Measurements from ENCODE around the gene CACNB1. TPM values are rescaled to one million over a fixed set of nuclear protein-coding genes. Genes with fewer than 3 reads are reported as not detected.

CACNB1 gene
- total RNA-seq, 1 experiment from 2014 or later = 44.1 TPM

- DNase-seq = peak; percentile 84
- TF ChIP-seq CTCF (IDR thresholded peaks at IDR 0.05; ENCODE audit: unreplicated experiment) = no peak
- H3K4me3 Mint-ChIP-seq (ENCODE audit: low read depth, unreplicated experiment) = peak overlapping the region; percentile 10
These were observed 31.9 kb upstream of the CACNB1 start for GRCh38 chr17:39229274-39229913.

GRCh38 chr17:39227364-39227919 lies 30.0 kb upstream of the CACNB1 start:
- intact Hi-C loops (cut with micrococcal nuclease; ENCODE audit: unreplicated experiment) = no loop called here
- H3K36me3 Mint-ChIP-seq (ENCODE audit: insufficient read depth, unreplicated experiment) = peaks cover 15% of the 10 kb centered on the region

More at GRCh38 chr17:39229274-39229913, 31.9 kb upstream of the CACNB1 start:
- H3K9me3 Mint-ChIP-seq (ENCODE audit: low read depth, unreplicated experiment) = no peaks in the 10 kb centered on the region
- no TSS peak for BruUV-seq (replicated peaks)
- peaks cover 9% of the 10 kb centered on the region for H3K36me3 Mint-ChIP-seq (ENCODE audit: insufficient read depth, unreplicated experiment)
- CTCF ChIA-PET = interaction anchor here (1.3 to 5.2 kb wide), 4 partner anchors 14 to 65 kb away, joined by 4 to 91 read pairs (median 34); no protein-coding TSS in a partner anchor
- intact Hi-C loops (cut with micrococcal nuclease; ENCODE audit: unreplicated experiment) = no loop called here
- peak overlapping the region; percentile 19 for H3K27ac Mint-ChIP-seq (ENCODE audit: unreplicated experiment)
- peaks cover 26% of the 10 kb centered on the region for H3K4me1 Mint-ChIP-seq (ENCODE audit: low read depth, unreplicated experiment)
- H3K27me3 Mint-ChIP-seq (ENCODE audit: unreplicated experiment) = peaks cover 79% of the 10 kb centered on the region

GRCh38 chr17:39225959-39226683 lies 28.7 kb upstream of the CACNB1 start:
- CTCF ChIA-PET = interaction anchor here (0.8 to 1.7 kb wide), 2 partner anchors 19 to 26 kb away, joined by 3 to 5 read pairs; partner anchors contain the start of gene RPL19
- Mint-ChIP-seq H3K27ac (ENCODE audit: unreplicated experiment) (no peak overlapping the region), H3K36me3 (ENCODE audit: insufficient read depth, unreplicated experiment) (peaks cover 15% of the 10 kb centered on the region), H3K9me3 (ENCODE audit: low read depth, unreplicated experiment) (no peaks in the 10 kb centered on the region), H3K27me3 (ENCODE audit: unreplicated experiment) (peaks cover 85% of the 10 kb centered on the region), H3K4me1 (ENCODE audit: low read depth, unreplicated experiment) (peaks cover 14% of the 10 kb centered on the region), H3K4me3 (ENCODE audit: low read depth, unreplicated experiment) (no peak overlapping the region)
- no TSS peak for BruUV-seq (replicated peaks)
- no peak for DNase-seq
- no peak for TF ChIP-seq CTCF (IDR thresholded peaks at IDR 0.05; ENCODE audit: unreplicated experiment)
- intact Hi-C loops (cut with micrococcal nuclease; ENCODE audit: unreplicated experiment) = no loop called here

More at GRCh38 chr17:39227364-39227919, 30.0 kb upstream of the CACNB1 start:
- Mint-ChIP-seq H3K9me3 (ENCODE audit: low read depth, unreplicated experiment) (no peaks in the 10 kb centered on the region), H3K27ac (ENCODE audit: unreplicated experiment) (no peak overlapping the region), H3K4me3 (ENCODE audit: low read depth, unreplicated experiment) (no peak overlapping the region), H3K27me3 (ENCODE audit: unreplicated experiment) (peaks cover 87% of the 10 kb centered on the region), H3K4me1 (ENCODE audit: low read depth, unreplicated experiment) (peaks cover 26% of the 10 kb centered on the region)
- no peak for DNase-seq
- TF ChIP-seq CTCF (IDR thresholded peaks at IDR 0.05; ENCODE audit: unreplicated experiment) = no peak
- CTCF ChIA-PET = interaction anchor here (0.7 to 1.9 kb wide), 5 partner anchors 11 to 28 kb away, joined by 3 to 10 read pairs (median 4); partner anchors contain the start of gene RPL19
- no TSS peak for BruUV-seq (replicated peaks)

GRCh38 chr17:39225308-39225958 lies 28.0 kb upstream of the CACNB1 start, which contains the start of gene STAC2:
TSS of gene STAC2 (minus strand) at chr17:39225945. CDS start at chr17:39225502, 443 bp downstream.
- Mint-ChIP-seq H3K27ac (ENCODE audit: unreplicated experiment) (no peak within 1 kb of the TSS), H3K36me3 (ENCODE audit: insufficient read depth, unreplicated experiment) (peaks cover 15% of the 10 kb centered on the region), H3K4me3 (ENCODE audit: low read depth, unreplicated experiment) (peak within 1 kb of the TSS; percentile 41), H3K9me3 (ENCODE audit: low read depth, unreplicated experiment) (no peaks in the 10 kb centered on the region), H3K4me1 (ENCODE audit: low read depth, unreplicated experiment) (peaks cover 14% of the 10 kb centered on the region), H3K27me3 (ENCODE audit: unreplicated experiment) (peaks cover 81% of the 10 kb centered on the region)
- intact Hi-C loops (cut with micrococcal nuclease; ENCODE audit: unreplicated experiment) = no loop called here
- BruUV-seq (replicated peaks) = no TSS peak
- no peak for DNase-seq
- CTCF ChIA-PET = interaction anchor here (0.8 kb wide), 1 partner anchor 18 kb away, joined by 3 read pairs; no protein-coding TSS in a partner anchor
- no peak for TF ChIP-seq CTCF (IDR thresholded peaks at IDR 0.05; ENCODE audit: unreplicated experiment)

All from Calu3 (cell line).